Embryonic facial prominence (tissue), 1 donor: ENCODE measurements around the gene PDZD4.

Experiments used
- DNase-seq: peaks from one replicate; pipeline ENCODE4 v3.0.0-alpha.2; 2016; ENCODE audit errors: extremely low spot score

Gene PDZD4

DNA sequence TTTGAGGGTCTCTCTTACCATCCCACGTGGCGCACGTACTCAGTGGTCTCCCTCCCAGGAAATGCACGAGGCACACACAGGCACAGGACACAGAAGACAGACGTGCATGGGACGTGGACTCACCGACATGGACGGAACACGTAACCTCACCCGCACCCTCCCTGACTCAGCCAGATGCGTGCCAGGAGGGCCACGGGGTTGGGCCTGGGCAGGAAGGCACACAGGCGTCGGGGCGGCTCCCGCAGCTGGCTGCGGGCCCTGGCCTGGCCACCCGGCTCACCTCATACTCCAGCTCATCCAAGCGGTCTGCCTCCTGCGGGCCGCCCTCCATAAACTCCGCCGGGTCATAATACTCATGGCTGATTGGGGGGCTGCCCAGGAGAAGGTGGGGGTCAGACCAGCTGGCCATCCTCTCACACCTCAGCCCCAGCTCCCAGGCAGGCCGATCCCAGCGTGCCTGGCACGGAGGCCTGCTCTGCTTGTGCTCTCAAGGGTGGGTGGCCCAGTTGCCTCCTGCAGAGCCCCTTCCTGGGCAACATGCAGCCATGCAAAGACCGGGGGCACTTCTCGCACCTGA lies 23.3 kb downstream of the PDZD4 start:
- DNase-seq, result no peak

DNA sequence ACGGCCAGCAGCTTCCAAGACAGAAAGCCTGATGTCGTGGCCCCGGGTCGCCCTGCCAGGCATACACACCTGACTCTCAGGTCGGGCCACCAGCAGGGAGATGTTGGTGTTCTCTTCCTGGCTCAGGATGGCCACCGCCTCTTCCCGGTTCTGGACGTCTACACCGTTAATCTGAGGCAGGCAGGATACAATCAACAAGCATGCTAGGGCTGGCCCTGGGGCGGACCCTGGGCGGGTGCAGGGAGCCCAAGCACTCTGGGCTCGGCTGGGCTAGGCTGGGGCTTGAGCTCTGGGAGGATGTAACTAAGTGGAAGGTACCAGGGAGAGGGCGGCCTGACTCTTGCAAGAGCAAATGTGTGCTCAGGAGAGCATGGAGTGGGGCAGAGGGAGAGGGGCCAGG lies 24.9 kb downstream of the PDZD4 start:
- no peak for DNase-seq

GRCh38 chrX:153804621-153805020 lies 25.7 kb downstream of the PDZD4 start:
- DNase-seq, result no peak

DNA sequence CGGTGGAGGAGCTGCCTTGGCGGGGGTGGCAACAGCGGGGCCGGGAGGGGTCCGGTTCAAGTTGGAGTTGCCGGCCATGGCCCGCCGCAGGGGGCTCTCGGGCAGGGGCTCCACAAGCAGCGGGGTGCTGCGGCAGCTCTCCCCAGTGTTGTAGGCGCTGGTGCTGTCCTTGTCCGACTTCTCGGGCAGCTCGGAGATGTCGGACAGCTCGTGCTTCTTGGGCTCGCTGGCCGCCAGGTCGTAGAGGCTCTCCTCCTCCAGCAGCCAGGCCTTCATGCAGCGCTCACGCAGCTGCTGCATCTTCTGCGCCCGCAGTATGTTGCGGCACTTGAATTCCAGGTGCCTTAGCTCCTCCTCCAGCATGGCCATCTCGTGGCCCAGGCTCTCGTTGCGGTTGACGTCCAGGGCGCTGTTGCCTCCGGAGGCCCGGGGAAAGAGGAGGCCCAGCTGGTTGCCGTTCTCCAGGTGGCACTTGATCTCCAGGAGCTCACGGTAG lies 26.2 kb downstream of the PDZD4 start:
- no peak for DNase-seq

DNA sequence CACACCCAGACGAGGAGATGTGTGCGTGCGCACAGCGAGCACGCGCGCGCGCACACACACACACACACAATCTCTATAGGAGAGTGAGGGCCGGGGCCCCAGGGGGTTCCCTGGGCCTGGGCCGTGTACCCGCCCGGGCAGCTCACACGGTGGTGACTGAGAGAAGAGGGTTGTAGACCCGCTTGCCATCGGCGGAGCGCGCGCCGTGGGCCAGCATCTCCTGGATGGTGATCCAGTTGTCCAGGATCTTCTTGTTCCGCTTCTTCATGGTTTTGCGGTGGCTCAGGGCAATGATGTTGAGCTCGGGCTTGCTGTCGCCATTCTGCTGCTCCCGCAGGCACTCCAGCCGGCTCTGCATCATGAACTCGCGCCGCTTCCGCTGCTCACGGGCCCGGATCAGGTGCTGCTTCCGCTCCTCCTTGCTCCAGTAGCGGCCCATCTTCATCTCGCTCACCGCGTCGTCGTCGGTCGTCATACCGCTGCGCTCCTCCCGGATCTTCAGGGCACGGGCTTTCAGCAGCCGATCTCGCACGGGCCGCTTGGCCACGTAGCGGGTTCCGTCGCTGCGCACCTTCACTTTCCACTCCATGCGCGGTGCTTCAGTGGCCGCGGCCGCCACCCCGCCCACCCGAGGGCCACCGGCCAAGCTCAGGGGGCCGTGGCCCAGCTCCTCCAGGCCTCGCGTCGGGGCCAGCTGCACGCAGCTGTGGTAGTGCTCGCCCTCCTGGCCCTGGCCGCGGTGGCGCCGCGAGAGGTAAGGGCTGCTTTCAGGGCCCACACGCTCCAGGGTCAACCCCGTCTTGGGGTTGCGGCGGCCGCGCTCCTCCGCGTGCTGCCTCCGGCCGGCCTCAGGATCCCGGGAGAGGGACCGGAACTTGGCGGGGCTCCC lies 26.9 kb downstream of the PDZD4 start:
- DNase-seq, result no peak

GRCh38 chrX:153802513-153803045 lies 27.8 kb downstream of the PDZD4 start:
- no peak for DNase-seq

GRCh38 chrX:153801669-153802068 lies 28.7 kb downstream of the PDZD4 start:
- DNase-seq, result no peak

GRCh38 chrX:153800746-153801145 lies 29.6 kb downstream of the PDZD4 start:
- no peak for DNase-seq

GRCh38 chrX:153800177-153800722 lies 30.1 kb downstream of the PDZD4 start:
- no peak for DNase-seq

- DNase-seq, result no peak
These were observed 31.0 kb downstream of the PDZD4 start for GRCh38 chrX:153799326-153799725.

DNA sequence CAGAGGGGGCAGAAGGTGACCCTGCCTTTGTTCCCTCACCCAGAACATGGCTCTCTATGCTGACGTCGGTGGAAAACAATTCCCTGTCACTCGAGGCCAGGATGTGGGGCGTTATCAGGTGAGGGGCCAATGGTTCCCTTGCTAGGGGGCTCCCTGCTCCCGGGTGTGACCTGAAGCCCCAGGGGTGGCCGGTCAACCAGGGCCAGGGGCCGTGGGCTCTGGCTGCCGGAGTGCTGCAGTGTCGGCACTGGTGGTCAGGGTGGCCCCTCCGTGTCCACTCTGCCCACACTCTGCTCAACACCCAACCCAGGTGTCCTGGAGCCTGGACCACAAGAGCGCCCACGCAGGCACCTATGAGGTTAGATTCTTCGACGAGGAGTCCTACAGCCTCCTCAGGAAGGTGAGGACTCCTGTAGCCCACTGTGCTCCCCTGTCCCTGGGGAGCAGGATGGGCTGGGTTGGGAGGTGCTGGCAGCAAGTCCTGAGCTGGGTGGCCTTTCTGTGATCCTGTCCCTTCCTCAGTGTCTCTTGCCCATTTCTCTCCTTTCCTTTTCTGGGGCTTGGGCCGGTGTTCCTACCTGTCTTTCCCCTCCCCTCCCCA lies 32.8 kb downstream of the PDZD4 start:
- DNase-seq, result no peak

- DNase-seq, result no peak
These were observed 35.2 kb downstream of the PDZD4 start for GRCh38 chrX:153794897-153795816.

- peak; percentile 89 for DNase-seq
These were observed 36.1 kb downstream of the PDZD4 start, which contains the start of the genes IDH3G and SSR4 for GRCh38 chrX:153794018-153794896. TSS of gene IDH3G (minus strand) at chrX:153794375. CDS start at chrX:153794326, 49 bp downstream. TSS of gene SSR4 (plus strand) at chrX:153794668. CDS start at chrX:153794688, 20 bp downstream.

DNA sequence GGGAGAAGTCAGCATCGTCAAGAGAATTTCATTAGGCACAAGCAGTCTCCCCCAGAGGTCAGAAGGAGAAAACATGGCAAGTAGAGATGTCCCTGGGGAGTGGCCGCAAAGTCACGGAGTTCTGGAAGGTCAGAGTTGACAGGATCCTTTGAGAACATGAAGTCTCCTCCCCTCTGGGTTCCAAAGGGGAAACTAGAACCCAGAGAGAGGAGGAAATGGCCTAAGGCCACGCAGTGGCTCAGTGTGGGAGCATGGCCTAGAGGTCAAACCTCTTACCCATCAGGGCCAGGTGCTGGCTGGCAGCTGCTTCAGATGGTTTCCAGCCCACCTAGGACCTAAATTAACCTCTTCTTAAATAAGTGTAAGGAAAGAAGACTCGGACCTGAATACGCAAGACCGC lies 37.1 kb downstream of the PDZD4 start:
- DNase-seq, result no peak

- DNase-seq, result no peak
These were observed 38.0 kb downstream of the PDZD4 start for GRCh38 chrX:153792368-153792767.

GRCh38 chrX:153791104-153791852 lies 39.1 kb downstream of the PDZD4 start:
- DNase-seq, result no peak

DNA sequence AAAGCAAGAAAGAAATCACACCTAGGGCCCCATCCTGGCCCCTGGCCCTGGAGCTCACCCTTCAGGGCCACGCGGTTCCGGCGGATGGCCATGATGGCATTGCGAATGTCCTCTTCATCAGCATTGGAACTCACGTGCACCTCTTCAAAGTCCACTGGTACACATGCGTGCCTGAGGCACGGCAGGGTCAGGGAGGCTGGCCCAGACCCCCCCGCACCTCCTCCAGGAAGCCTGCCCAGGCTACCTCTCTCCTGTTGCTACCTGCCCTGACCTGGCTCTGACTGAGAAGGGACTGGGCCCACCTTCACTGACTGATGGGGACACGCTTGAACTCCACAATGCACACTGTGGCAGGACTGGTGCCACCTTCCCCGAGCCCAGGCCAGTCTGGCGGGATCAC lies 40.7 kb downstream of the PDZD4 start:
- no peak for DNase-seq

DNA sequence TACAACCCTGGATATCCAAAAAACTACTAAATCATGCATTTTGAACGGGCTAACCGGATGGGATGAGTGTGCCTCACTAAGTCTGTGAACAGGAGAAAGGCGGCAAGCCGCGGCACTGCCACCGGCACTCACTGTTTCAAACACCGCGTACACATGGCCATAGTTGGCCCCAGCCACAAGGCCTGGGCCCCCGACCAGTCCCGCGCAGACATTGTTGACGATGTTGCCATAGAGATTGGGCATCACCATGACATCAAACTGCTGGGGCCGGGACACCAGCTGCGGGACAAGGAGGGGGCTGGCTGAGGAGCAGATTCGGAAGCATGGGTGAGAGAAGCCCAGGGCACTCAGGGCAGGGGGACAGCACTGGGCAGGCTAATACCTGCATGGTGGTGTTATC lies 43.7 kb downstream of the PDZD4 start:
- DNase-seq, result no peak

GRCh38 chrX:153784325-153784967 lies 45.9 kb downstream of the PDZD4 start:
- no peak for DNase-seq
